Left colon (tissue), 2 donors: ENCODE measurements around the gene ASCL2. TPM values are rescaled to one million over a fixed set of nuclear protein-coding genes. Genes with fewer than 3 reads are reported as not detected.

Source experiments
- ATAC-seq: fragments of 200-7000 bp; cut with Tn5 transposase; one replicate; pipeline ENCODE4 v1.9.1; 2020; ENCODE audit warnings: mild to moderate bottlenecking, moderate library complexity
- DNase-seq, 2 donors: peaks; one replicate each; pipeline ENCODE4 v3.0.0-alpha.2; 2020
- intact Hi-C, 2 donors: fragments of 100-400 bp; cut with DNase I in 1 of 2; cut with micrococcal nuclease in 1 of 2; formaldehyde crosslinking; loops; one replicate each; pipeline versions ENCODE4 v1.11.2 to v1.14.0; 2022; cut with DNase I, micrococcal nuclease
- total RNA-seq, 2 donors: library from RNA; stranded (reverse); fragmentation: NEBNext Ultra II Directional; extraction: Animal tissue kit (Norgen Biotek cat#: 25700); gene quantifications; one replicate each; pipeline ENCODE4 v1.2.1, GENCODE V29; 2021
- donor health status: DM: no; HTN: no; CAD: no.
- donor health status: DM: yes; HTN: yes; CAD: no.

Gene ASCL2
- total RNA-seq, 2 donors from 2014 or later, result 6.3 to 10.4 TPM

- no peak for DNase-seq
- no peak for ATAC-seq
- intact Hi-C loops, result no loop called here
Measured at GRCh38 chr11:2266586-2267305, 3.6 kb downstream of the ASCL2 start.

GRCh38 chr11:2265854-2266585, 4.4 kb downstream of the ASCL2 start:
- ATAC-seq (no peak), DNase-seq (no peak)
- intact Hi-C loops, result no loop called here

- ATAC-seq (no peak), DNase-seq (peak; percentile 23 to 27)
- intact Hi-C loops, result no loop called here
Measured at GRCh38 chr11:2265396-2265795, 5.0 kb downstream of the ASCL2 start.

DNA sequence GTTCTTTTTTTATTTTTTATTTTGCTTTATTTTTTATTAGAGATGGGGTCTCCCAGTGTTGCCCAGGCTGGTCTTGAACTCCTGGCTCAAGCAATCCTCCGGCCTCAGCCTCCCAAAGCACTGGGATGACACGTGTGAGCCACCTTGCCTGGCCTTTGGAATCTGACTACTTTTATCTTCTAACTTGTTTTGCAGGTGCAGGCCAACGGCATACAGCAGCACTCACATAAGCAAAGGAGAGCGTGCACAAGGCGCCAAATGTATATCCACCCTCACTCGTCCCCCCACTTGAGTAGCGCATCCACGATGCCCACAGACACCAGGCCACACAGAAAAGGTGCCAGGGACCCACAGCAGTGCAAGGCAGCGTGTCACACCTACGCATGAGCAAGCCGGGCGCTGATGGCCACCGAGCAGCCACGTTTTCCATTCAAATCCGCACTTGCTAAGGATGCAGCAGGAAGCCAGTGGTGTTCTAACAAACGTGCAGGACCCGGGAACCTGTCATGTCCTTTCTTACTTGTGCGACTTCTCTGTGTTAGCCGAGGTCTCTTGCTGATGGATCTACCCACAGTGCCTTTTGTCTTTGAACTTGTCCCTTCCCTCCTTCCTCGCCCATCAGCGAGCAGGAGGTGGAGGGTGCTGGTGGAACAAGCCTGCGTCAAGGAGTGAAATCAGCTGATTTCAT, 5.9 kb downstream of the ASCL2 start:
- peak in 1 of 2 donors; percentile 6 for DNase-seq
- intact Hi-C loops, result no loop called here
- no peak for ATAC-seq

- peak in 1 of 2 donors; percentile 5 for DNase-seq
Measured at GRCh38 chr11:2263724-2264360, 6.5 kb downstream of the ASCL2 start.

DNA sequence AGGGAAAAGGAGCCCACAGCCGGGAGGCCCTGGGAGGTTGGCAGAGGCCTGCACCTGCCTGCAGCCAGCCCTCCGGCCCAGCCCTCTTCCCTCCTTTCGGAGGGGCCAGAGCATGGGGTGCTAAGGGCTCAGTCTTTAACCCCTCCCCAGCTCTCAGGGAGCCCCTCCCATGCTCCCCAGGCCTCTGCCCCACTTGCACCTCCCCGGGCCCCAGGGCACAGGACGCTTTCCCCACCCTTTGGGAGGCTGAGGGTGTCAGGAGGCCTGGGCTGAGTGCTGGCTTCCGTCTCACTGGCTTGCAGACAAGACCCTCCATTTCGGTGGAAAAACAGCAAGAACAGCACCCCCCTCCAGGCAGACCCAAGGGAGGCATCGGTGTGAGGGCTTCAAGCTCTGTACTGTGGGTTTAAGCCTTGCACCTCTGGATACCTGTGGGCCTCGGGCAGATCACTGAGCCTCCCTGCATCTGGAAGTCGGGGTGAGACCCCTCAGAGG, 7.3 kb downstream of the ASCL2 start:
- intact Hi-C loops, result no loop called here
- ATAC-seq (peak; percentile 21), DNase-seq (peak in 1 of 2 donors; percentile 2)

More at GRCh38 chr11:2263724-2264360, 6.5 kb downstream of the ASCL2 start:
- no peak for ATAC-seq
- intact Hi-C loops, result no loop called here

- intact Hi-C loops, result no loop called here
- ATAC-seq (no peak), DNase-seq (no peak)
Measured at GRCh38 chr11:2262301-2263070, 7.9 kb downstream of the ASCL2 start.

GRCh38 chr11:2261436-2262230, 8.8 kb downstream of the ASCL2 start:
- DNase-seq, result peak; percentile 1 to 23
- no peak for ATAC-seq
- intact Hi-C loops, result no loop called here

DNA sequence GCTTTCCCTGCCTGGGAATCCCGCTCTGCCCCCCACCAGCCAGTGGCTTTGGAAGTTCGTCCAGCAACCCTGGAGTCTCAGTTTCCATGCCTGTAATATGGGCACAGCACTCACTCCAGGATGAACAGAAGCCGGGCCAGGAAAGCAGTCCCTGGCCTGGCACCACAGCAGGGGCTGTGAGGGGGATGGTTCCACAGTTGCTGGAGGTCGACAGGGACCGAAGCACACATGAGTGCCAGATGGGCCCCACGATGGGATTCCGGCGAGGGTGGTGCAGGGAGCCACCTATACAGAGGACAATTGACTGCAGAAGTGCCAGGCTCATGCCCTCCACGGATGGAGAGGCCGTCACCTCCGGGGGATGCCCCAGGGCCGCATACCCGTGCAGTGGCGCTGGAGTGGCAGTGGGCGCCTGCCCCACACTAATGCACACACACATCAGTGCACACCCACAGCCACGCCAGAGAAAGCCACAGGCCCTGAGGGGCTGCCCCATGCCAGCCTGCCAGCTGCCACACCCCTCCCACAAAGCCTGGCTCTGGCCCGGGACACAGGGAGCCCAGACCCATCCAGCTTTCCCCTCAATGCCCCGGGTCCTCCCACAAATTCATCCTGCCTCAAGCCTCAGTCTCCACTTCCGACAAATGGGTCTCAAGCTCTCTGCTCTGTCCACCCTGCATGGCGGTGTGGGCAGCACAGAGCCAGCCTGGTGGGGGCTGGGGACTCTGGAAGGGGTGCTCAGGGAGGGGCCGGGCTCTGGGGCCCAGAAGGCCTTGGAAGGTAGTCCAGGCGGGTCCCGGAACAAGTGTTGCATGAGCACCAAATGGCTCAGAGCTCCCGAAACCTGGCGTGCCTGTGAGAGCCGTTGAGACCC, 9.7 kb downstream of the ASCL2 start:
- intact Hi-C loops, result no loop called here
- ATAC-seq, result no peak
- no peak for DNase-seq

- intact Hi-C loops, result no loop called here
- DNase-seq (no peak), ATAC-seq (no peak)
Measured at GRCh38 chr11:2259897-2260451, 10.4 kb downstream of the ASCL2 start.

DNA sequence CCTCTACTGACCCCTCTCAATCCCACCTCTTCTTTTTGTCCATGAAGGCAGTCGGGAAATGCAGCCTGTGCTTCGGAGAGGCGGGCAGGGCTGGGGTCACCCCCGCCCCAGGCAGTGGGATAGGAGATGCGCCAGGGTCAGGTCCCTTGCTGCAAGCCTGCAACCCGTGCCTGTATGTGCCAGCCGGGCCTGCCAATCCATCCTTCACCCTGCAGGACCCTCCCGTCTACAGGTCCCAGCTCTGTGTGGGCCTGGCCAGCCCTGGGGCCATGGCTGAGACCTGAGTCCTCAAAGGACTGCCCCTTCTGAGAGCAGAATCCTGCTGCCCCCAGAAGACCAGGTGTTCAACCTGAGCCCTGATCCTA, 10.9 kb downstream of the ASCL2 start:
- no peak for ATAC-seq
- DNase-seq, result no peak
- intact Hi-C loops, result no loop called here

DNA sequence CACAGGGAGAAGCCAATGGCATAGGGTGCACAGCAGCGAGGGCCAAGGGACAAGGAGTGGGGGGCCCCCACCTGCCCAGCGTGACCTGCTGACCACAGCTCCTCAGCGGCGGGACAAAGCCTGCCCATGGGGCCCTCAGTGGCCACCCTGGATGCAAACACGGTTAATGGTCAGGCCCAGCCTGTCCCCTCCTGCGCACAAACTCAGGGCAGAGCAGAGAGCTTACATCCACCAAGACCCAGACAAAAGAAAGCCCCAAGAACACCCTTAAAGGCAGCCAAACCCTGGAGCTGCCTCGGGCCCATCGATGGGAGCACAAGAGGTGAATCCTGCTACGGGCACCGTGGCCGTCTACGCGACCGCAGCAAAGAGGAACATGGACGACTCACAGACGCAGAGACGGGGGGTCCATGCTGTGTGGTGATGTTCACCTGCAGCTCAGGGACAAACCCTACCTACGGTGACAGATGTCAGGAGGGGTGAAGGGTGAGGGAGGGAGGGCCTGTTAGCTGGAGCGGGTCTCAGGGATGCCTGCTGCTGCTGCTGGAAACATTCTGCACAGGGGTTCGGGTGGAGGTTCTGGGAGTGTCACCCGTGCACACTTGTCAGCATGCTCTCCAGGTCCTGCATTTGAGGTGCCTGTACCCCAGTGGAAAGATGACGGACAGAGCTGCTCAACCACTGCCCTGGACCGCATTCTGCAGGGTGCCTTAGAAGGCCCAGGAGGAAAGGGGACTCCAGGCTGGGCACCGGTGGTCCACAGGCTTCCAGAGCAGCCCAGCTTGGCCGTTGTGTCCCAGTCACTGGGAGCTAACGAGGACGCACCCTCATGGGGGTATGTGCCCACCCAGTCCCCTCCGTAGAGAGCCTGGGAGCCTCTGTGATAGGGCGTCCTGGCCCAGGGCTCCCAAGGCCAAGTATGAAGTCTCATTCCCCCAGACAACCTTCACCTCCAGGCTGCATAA, 11.6 kb downstream of the ASCL2 start:
- ATAC-seq, result no peak
- DNase-seq, result no peak
- intact Hi-C loops, result no loop called here

DNA sequence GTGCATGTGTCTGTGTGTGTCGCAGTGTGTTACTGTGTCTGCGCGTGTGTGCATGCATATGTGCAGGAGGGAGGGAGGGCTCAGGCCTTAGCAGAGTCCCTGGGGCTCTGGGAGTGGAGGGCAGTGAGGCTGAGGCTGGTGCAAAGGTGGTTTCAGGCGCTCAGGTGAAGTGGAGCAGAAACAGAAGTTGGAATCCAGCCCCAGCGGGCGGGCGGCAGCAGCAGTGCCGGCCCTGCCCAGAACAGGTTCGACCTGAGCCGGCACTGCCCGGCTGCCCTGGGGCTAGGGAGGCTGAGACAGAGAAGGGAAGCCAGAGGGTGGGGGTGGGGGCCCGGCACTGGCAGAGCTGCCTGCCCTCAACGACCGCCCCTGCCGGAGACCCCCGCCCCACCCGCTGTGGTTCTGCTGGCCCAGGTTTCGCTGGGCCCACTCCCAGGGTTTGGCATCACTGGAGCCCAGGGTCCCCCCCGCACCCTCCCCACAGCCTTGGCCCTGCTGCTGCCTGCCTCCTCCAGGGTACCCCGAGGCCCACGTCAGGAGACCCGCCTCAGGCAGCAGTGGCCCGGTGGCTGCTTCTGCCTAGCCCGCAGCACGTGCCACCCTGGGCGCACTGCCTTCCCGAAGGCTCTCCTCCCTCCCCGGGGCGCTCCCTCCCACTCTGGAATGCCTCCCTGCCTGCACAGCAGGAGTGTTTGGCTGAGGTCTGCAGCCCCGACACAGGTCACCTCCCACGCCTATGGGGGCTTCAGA, 13.3 kb downstream of the ASCL2 start:
- DNase-seq (no peak), ATAC-seq (peak; percentile 64)
- intact Hi-C loops, result no loop called here

DNA sequence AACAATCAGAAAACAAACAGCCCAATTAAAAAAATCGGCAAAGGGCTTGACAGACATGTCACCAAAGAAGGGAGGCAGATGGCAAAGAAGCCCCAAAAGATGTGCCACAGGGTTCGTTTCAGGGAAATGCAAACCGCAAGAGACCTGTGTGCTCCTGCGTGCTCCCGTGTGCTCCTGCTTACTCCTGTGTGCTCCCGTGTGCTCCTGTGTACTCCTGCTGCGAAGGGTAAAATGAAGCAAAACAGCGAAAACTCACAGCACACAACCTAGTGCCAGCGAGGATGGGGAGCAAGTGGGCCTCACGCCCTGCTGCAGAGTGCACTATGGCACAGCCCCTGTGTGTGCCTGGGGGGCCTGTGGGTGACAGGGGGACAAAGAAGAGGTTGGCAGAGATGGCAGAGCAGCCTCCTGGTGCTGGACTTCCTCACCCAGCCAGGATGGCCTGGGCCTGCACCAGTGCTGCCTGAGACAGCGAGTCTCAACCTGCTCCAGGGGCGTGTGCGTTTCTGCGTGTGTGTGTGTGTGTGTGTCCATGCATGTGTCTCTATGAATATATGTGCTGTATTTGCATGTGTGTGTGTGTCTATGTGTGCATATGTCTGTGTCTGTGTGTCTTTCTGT, 14.0 kb downstream of the ASCL2 start:
- no peak for DNase-seq
- peak; percentile 22 for ATAC-seq
- intact Hi-C loops, result no loop called here
